ENCODE results near the gene ORMDL3.
"Not testable (repeated sequence)": the region's sequence is repeated elsewhere in the genome, so short reads cannot be mapped to it uniquely, and the experiment has no call there.

The ORMDL3 gene

GRCh38 chr17:39898088-39898487 is 29.3 kb downstream of the ORMDL3 start:
- TF ChIP-seq CTCF (IDR thresholded peaks at IDR 0.05; ENCODE audit: low read depth, low read length): no peak

GRCh38 chr17:39894681-39895376 is 32.6 kb downstream of the ORMDL3 start:
- TF ChIP-seq CTCF (IDR thresholded peaks at IDR 0.05; ENCODE audit: low read depth, low read length): no peak
- H3K4me3 ChIP-seq (ENCODE audit: low read depth, low read length): no peak overlapping the region

More at GRCh38 chr17:39898088-39898487, 29.3 kb downstream of the ORMDL3 start:
- no peak overlapping the region for H3K4me3 ChIP-seq (ENCODE audit: low read depth, low read length)

GRCh38 chr17:39889200-39889599 is 38.2 kb downstream of the ORMDL3 start:
- H3K4me3 ChIP-seq (ENCODE audit: low read depth, low read length): no peak overlapping the region
- no peak for TF ChIP-seq CTCF (IDR thresholded peaks at IDR 0.05; ENCODE audit: low read depth, low read length)

GRCh38 chr17:39887078-39887477 is 40.3 kb downstream of the ORMDL3 start:
- H3K4me3 ChIP-seq (ENCODE audit: low read depth, low read length): no peak overlapping the region
- no peak for TF ChIP-seq CTCF (IDR thresholded peaks at IDR 0.05; ENCODE audit: low read depth, low read length)

DNA sequence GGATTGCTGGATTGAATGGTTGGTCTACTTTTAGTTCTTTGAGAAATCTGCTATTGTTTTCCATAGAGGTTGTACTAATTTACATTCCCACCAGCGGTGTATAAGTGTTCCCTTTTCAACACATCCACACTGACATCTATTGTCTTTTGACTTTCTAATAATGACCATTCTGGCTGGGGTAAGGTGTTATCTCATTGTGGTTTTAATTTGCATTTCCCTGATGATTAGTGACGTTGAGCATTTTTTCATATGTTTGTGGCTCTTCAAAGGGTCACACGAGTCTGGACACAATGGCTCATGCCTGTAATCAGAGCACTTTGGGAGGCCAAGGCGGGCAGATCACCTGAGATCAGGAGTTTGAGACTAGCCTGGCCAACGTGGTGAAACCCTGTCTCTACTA is 41.3 kb downstream of the ORMDL3 start:
- not testable (repeated sequence) for H3K4me3 ChIP-seq (ENCODE audit: low read depth, low read length)

DNA sequence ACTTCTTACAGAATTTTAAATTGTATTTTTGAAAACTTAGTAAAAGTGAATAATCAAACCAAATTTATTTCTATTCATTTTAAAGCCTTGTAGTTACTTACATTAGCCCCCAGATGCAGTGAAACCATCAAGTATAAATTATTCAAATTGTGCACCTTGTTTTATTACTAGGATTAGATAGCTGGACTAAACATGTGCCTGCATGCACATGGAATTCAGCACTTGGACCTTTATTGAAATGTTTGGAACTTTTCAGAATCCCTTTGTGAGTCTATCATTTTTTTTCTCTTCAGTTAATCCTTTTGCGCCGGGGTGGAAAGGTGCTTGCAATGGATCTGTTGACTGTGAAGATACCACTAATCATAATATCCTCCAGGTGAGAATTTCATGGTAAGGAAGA is 54.6 kb downstream of the ORMDL3 start:
- no peak overlapping the region for H3K4me3 ChIP-seq (ENCODE audit: low read depth, low read length)
- TF ChIP-seq CTCF (IDR thresholded peaks at IDR 0.05; ENCODE audit: low read depth, low read length): no peak

DNA sequence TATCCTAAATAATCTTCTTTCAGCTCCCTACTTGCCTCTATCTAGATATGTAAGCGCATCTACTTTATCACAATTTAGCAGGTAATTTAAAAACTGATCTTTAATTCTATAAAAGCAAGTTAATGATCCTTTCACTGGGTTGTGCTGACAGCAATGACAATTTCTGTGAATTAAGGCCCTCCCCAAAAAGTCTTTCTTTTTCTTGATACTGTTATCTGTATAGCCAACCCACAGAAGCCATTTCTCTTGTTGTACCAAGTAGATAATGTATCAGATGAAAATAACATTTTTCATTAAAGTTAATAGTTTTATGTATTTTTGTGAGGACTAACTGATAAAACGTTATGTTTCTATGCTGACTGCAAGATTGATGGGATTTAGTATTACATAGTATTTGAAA is 55.6 kb downstream of the ORMDL3 start:
- TF ChIP-seq CTCF (IDR thresholded peaks at IDR 0.05; ENCODE audit: low read depth, low read length): no peak
- no peak overlapping the region for H3K4me3 ChIP-seq (ENCODE audit: low read depth, low read length)
